ENCODE data around the gene TXNDC2.

TXNDC2 gene

GRCh38 chr18:9885170-9886004 lies at the start of gene TXNDC2:
TSS of gene TXNDC2 (plus strand) at chr18:9885973. CDS start at chr18:9886681, 708 bp downstream.
- Histone ChIP-seq H3K4me3 (ENCODE audit: low read length in 2 of 2) (no peak within 1 kb of the TSS), H3K4me1 (ENCODE audit: control insufficient read depth, insufficient read depth, low read length) (peaks cover 13% of the 10 kb centered on the region), H3K27me3 (ENCODE audit: control insufficient read depth in 1 of 2, insufficient read depth in 2 of 2, low read length in 2 of 2) (no peaks in the 10 kb centered on the region), H3K9ac (ENCODE audit: low read length in 2 of 2) (no peak within 1 kb of the TSS), H3K27ac (ENCODE audit: low read length) (no peak within 1 kb of the TSS), H3K36me3 (ENCODE audit: control insufficient read depth in 2 of 2, insufficient read depth in 2 of 2, low read length in 2 of 2) (no peaks in the 10 kb centered on the region), H3K9me3 (ENCODE audit: control insufficient read depth in 2 of 2, low read length in 2 of 2) (no peaks in the 10 kb centered on the region)

DNA sequence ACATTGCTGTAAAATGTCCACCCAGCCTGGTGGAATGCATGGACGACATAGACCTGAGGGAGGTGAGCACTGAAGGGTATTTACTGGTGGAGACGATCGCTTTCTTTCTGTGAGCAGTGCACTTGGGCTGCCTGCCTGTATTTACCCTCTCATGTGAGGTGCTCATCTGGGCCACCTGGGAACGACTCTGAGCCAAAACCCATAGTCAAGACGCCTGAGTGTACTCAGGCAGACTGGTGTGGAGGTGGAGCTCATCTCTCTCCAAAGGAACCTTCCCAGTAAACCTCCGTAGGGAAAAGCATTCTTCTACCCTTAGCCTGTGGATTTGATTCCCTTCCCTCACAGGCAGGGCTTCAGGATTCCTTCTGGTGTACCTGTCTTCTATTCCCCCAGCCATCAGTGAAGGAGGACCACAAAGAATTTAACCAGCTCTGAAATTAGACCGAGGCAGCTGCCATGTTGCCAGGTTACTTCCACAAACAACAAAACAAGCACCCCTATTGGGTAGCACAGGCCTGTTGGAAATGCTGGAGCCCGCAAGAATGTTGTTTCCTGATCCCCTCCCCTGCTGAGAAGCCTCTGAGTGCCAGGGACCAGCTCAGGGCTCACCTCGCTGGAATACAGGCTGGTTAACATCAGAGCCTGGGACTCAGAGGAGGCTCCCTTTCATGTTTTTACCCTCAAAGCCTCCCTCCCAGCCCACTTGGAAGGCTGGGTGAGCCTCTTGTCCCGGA lies 47.5 kb upstream of the TXNDC2 start:
- Histone ChIP-seq H3K9ac (ENCODE audit: low read length in 2 of 2) (peak overlapping the region; percentile 21 to 62), H3K27me3 (ENCODE audit: control insufficient read depth in 1 of 2, insufficient read depth in 2 of 2, low read length in 2 of 2) (no peaks in the 10 kb centered on the region), H3K9me3 (ENCODE audit: control insufficient read depth in 2 of 2, low read length in 2 of 2) (no peaks in the 10 kb centered on the region), H3K27ac (ENCODE audit: low read length) (peak overlapping the region; percentile 92), H3K36me3 (ENCODE audit: control insufficient read depth in 2 of 2, insufficient read depth in 2 of 2, low read length in 2 of 2) (no peaks in the 10 kb centered on the region), H3K4me3 (ENCODE audit: low read length in 2 of 2) (peak overlapping the region; percentile 12 to 49), H3K4me1 (ENCODE audit: control insufficient read depth, insufficient read depth, low read length) (peaks cover 54% of the 10 kb centered on the region)

- Histone ChIP-seq H3K4me1 (ENCODE audit: control insufficient read depth, insufficient read depth, low read length) (peaks cover 54% of the 10 kb centered on the region), H3K9ac (ENCODE audit: low read length in 2 of 2) (no peak overlapping the region), H3K27ac (ENCODE audit: low read length) (peak overlapping the region; percentile 92), H3K36me3 (ENCODE audit: control insufficient read depth in 2 of 2, insufficient read depth in 2 of 2, low read length in 2 of 2) (peaks cover 0 to under 1% of the 10 kb centered on the region in 2 donors), H3K9me3 (ENCODE audit: control insufficient read depth in 2 of 2, low read length in 2 of 2) (no peaks in the 10 kb centered on the region), H3K4me3 (ENCODE audit: low read length in 2 of 2) (no peak overlapping the region), H3K27me3 (ENCODE audit: control insufficient read depth in 1 of 2, insufficient read depth in 2 of 2, low read length in 2 of 2) (no peaks in the 10 kb centered on the region)
Observed at GRCh38 chr18:9839211-9839610, 46.6 kb upstream of the TXNDC2 start.

DNA sequence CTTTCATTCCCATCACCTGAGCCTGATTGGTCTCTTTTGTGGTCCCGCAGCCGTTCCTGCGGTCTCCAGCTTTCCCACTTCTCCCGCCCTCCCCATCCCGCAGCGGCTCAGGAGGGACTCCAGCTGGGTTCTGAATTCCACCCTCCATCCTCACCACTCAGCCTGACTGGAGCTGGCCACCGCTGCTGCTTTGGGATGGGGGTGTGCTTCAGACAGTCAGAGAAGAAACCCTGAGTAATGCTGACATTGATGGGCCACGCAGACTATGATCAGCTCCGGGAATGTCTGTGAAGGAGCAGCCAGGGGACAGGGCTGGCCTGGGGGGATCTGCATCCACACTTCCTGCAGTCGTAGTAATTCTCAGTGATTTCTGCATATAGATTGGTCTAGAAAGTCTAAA lies 45.9 kb upstream of the TXNDC2 start:
- H3K9me3 ChIP-seq (ENCODE audit: control insufficient read depth in 2 of 2, low read length in 2 of 2): no peaks in the 10 kb centered on the region
- H3K27me3 ChIP-seq (ENCODE audit: control insufficient read depth in 1 of 2, insufficient read depth in 2 of 2, low read length in 2 of 2): no peaks in the 10 kb centered on the region
- H3K9ac ChIP-seq (ENCODE audit: low read length in 2 of 2): no peak overlapping the region
- peaks cover 49% of the 10 kb centered on the region for H3K4me1 ChIP-seq (ENCODE audit: control insufficient read depth, insufficient read depth, low read length)
- peak overlapping the region; percentile 92 for H3K27ac ChIP-seq (ENCODE audit: low read length)
- H3K36me3 ChIP-seq (ENCODE audit: control insufficient read depth in 2 of 2, insufficient read depth in 2 of 2, low read length in 2 of 2): peaks cover 0 to 2% of the 10 kb centered on the region in 2 donors
- H3K4me3 ChIP-seq (ENCODE audit: low read length in 2 of 2): no peak overlapping the region

GRCh38 chr18:9841752-9842151 lies 44.0 kb upstream of the TXNDC2 start:
- no peaks in the 10 kb centered on the region for H3K27me3 ChIP-seq (ENCODE audit: control insufficient read depth in 1 of 2, insufficient read depth in 2 of 2, low read length in 2 of 2)
- H3K9ac ChIP-seq (ENCODE audit: low read length in 2 of 2): no peak overlapping the region
- no peak overlapping the region for H3K4me3 ChIP-seq (ENCODE audit: low read length in 2 of 2)
- H3K27ac ChIP-seq (ENCODE audit: low read length): peak overlapping the region; percentile 38
- H3K36me3 ChIP-seq (ENCODE audit: control insufficient read depth in 2 of 2, insufficient read depth in 2 of 2, low read length in 2 of 2): peaks cover 0 to 2% of the 10 kb centered on the region in 2 donors
- H3K4me1 ChIP-seq (ENCODE audit: control insufficient read depth, insufficient read depth, low read length): peaks cover 46% of the 10 kb centered on the region
- H3K9me3 ChIP-seq (ENCODE audit: control insufficient read depth in 2 of 2, low read length in 2 of 2): no peaks in the 10 kb centered on the region

DNA sequence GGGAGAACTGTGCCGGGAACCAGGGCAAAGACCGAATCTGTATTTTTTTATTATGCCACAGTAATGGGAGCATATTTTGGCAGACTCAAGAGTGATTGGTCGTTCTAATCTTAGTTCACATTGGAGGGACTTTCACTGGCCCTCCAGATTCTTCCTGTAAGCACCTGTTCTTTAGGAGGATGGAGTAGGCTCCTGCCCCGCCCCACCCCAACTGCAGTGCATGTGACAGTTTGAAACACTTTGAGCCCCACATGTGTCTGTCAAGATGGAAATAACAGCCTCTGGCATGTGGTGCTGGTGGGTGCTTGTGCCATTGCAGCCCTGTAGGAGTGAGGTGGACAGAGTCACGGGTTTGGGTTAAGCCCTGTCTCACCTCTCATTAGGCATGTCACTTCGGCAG lies 43.3 kb upstream of the TXNDC2 start:
- Histone ChIP-seq H3K4me3 (ENCODE audit: low read length in 2 of 2) (no peak overlapping the region), H3K9me3 (ENCODE audit: control insufficient read depth in 2 of 2, low read length in 2 of 2) (no peaks in the 10 kb centered on the region), H3K27me3 (ENCODE audit: control insufficient read depth in 1 of 2, insufficient read depth in 2 of 2, low read length in 2 of 2) (no peaks in the 10 kb centered on the region), H3K36me3 (ENCODE audit: control insufficient read depth in 2 of 2, insufficient read depth in 2 of 2, low read length in 2 of 2) (peaks cover 0 to 2% of the 10 kb centered on the region in 2 donors), H3K27ac (ENCODE audit: low read length) (peak overlapping the region; percentile 38), H3K4me1 (ENCODE audit: control insufficient read depth, insufficient read depth, low read length) (peaks cover 51% of the 10 kb centered on the region), H3K9ac (ENCODE audit: low read length in 2 of 2) (no peak overlapping the region)

GRCh38 chr18:9845256-9845655 lies 40.5 kb upstream of the TXNDC2 start:
- Histone ChIP-seq H3K4me3 (ENCODE audit: low read length in 2 of 2) (no peak overlapping the region), H3K9me3 (ENCODE audit: control insufficient read depth in 2 of 2, low read length in 2 of 2) (no peaks in the 10 kb centered on the region), H3K9ac (ENCODE audit: low read length in 2 of 2) (no peak overlapping the region), H3K27me3 (ENCODE audit: control insufficient read depth in 1 of 2, insufficient read depth in 2 of 2, low read length in 2 of 2) (no peaks in the 10 kb centered on the region), H3K27ac (ENCODE audit: low read length) (no peak overlapping the region), H3K36me3 (ENCODE audit: control insufficient read depth in 2 of 2, insufficient read depth in 2 of 2, low read length in 2 of 2) (peaks cover 0 to 5% of the 10 kb centered on the region in 2 donors), H3K4me1 (ENCODE audit: control insufficient read depth, insufficient read depth, low read length) (peaks cover 36% of the 10 kb centered on the region)

DNA sequence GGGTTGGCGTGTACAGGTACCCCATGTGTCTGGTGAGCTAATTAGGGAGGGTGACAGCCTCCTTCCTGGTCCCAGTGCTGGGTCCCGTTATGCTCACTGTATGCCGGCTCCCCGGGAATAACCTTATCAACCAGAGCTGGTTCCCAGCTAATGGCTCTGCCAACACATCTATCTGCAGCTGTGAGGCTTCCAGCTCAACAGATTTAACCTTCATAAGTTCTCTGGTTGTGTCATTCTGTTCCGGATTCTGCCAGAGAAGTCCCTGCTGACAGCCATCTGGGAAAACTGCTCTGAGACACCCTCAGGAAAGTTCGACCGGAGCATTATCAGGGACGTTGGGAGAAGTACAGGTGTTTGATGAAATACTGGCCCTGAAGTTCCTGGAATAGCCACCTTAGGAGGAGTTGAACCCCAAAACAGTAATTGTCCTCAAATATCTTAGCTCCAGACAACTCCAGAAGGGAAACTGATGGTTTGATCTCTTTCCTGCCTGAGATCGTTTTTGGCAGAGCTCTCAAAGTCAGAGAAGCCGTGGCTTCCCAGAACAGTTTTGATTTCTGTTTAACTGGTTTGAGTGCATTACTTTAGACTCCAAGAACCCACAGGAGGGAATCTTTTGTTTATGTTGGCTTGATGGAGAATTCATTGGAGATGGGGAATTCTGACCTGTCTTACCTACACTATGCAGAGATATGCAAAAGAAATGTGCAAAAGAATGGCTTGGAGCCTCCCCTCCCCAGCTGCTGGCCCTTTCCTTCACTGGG lies 39.4 kb upstream of the TXNDC2 start:
- Histone ChIP-seq H3K27ac (ENCODE audit: low read length) (peak overlapping the region; percentile 73), H3K9ac (ENCODE audit: low read length in 2 of 2) (peak overlapping the region; percentile 1 to 47), H3K27me3 (ENCODE audit: control insufficient read depth in 1 of 2, insufficient read depth in 2 of 2, low read length in 2 of 2) (no peaks in the 10 kb centered on the region), H3K4me1 (ENCODE audit: control insufficient read depth, insufficient read depth, low read length) (peaks cover 32% of the 10 kb centered on the region), H3K4me3 (ENCODE audit: low read length in 2 of 2) (peak overlapping the region; percentile 18 to 24), H3K9me3 (ENCODE audit: control insufficient read depth in 2 of 2, low read length in 2 of 2) (no peaks in the 10 kb centered on the region), H3K36me3 (ENCODE audit: control insufficient read depth in 2 of 2, insufficient read depth in 2 of 2, low read length in 2 of 2) (peaks cover 0 to 5% of the 10 kb centered on the region in 2 donors)

- Histone ChIP-seq H3K9ac (ENCODE audit: low read length in 2 of 2) (peak overlapping the region in 1 of 2 donors; percentile 4), H3K27me3 (ENCODE audit: control insufficient read depth in 1 of 2, insufficient read depth in 2 of 2, low read length in 2 of 2) (no peaks in the 10 kb centered on the region), H3K27ac (ENCODE audit: low read length) (no peak overlapping the region), H3K4me1 (ENCODE audit: control insufficient read depth, insufficient read depth, low read length) (peaks cover 27% of the 10 kb centered on the region), H3K9me3 (ENCODE audit: control insufficient read depth in 2 of 2, low read length in 2 of 2) (no peaks in the 10 kb centered on the region), H3K4me3 (ENCODE audit: low read length in 2 of 2) (no peak overlapping the region), H3K36me3 (ENCODE audit: control insufficient read depth in 2 of 2, insufficient read depth in 2 of 2, low read length in 2 of 2) (peaks cover 0 to 5% of the 10 kb centered on the region in 2 donors)
Observed at GRCh38 chr18:9848170-9848879, 37.4 kb upstream of the TXNDC2 start.

Measured in stomach smooth muscle (tissue), 2 donors.